ENCODE data around the gene LRGUK.

The LRGUK gene

GRCh38 chr7:134311807-134312206, 184.7 kb downstream of the LRGUK start:
- no peak for TF ChIP-seq CTCF (IDR thresholded peaks at IDR 0.05; ENCODE audit: insufficient read depth, missing control alignments)
- FAIRE-seq = no peak
- no peak for DNase-seq (ENCODE audit: insufficient read length, low spot score)

- TF ChIP-seq CTCF (IDR thresholded peaks at IDR 0.05; ENCODE audit: insufficient read depth, missing control alignments) = no peak
- DNase-seq (ENCODE audit: insufficient read length, low spot score) = no peak
- no peak for FAIRE-seq
Measured at GRCh38 chr7:134312717-134313116, 185.6 kb downstream of the LRGUK start.

GRCh38 chr7:134313543-134313942, 186.4 kb downstream of the LRGUK start:
- TF ChIP-seq CTCF (IDR thresholded peaks at IDR 0.05; ENCODE audit: insufficient read depth, missing control alignments) = no peak
- FAIRE-seq (no peak), DNase-seq (ENCODE audit: insufficient read length, low spot score) (no peak)

Data from D721Med (cell line).